Measurements from ENCODE around the gene MAST2. TPM values are rescaled to one million over a fixed set of nuclear protein-coding genes. Genes with fewer than 3 reads are reported as not detected.

The MAST2 gene
- total and polyA plus RNA-seq, 9 of the 15 experiments (the other 6 are each of a cell fraction or from before 2014, with no cell fraction given) = 0.73 to 32.0 (median 17.8) TPM

DNA sequence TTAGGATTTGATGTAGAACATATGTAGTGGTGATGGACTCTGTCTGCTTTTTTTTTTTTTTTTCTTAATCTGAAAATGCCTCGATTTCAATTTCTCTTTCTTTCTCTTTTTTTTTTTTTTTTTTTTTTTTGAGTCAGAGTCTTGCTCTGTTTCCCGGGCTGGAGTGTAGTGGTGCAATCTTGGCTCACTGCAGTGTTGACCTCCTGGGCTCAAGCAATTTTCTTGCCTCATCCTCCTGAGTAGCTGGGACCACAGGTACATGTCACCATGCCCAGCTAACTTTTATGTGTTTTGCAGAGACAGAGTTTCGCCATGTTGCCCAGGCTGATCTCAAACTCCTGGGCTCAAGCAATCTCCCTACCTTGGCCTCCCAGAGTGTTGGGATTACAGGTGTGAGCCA is 17.4 kb downstream of the MAST2 start:
- ChIA-PET CTCF (ENCODE audit: low intra/inter-chr PET ratio) (no interaction called here), POLR2A (interaction anchor here (0.7 to 1.0 kb wide), 4 partner anchors 18 to 226 kb away, joined by 3 to 5 read pairs (median 4); partner anchors contain the start of gene MAST2)
- Histone ChIP-seq H3K9ac (ENCODE audit: insufficient read depth in 1 of 2, low read depth in 2 of 2, low read length in 2 of 2) (no peak overlapping the region), H3K4me1 (replicated peaks in 1 of 2; ENCODE audit: control insufficient read depth in 2 of 2, insufficient read depth in 2 of 2, low read length in 2 of 2) (no peaks in the 10 kb centered on the region), H3K79me2 (ENCODE audit: control insufficient read depth, insufficient read depth, low read length) (peaks cover 30% of the 10 kb centered on the region), H3K4me3 (no peak overlapping the region), H4K20me1 (replicated peaks; ENCODE audit: control insufficient read depth, insufficient read depth, low read length) (no peaks in the 10 kb centered on the region), H3K36me3 (ENCODE audit: control insufficient read depth, insufficient read depth, low read length) (peaks cover 23% of the 10 kb centered on the region; the same call in 1 of the 3 replicates), H3K9me1 (ENCODE audit: control insufficient read depth, insufficient read depth, low read length) (no peaks in the 10 kb centered on the region), H3K27ac (ENCODE audit: extremely low read depth, low read depth, low read length) (no peak overlapping the region), H3K27me3 (ENCODE audit: control insufficient read depth in 2 of 2, insufficient read depth in 2 of 2, low read length in 2 of 2) (no peaks in the 10 kb centered on the region), H3K9me3 (replicated peaks; ENCODE audit: control insufficient read depth, insufficient read depth, low read depth, low read length) (0 out of 2 replicates have a peak, but pooled peaks cover 1% of the 10 kb centered on the region), H3K4me2 (ENCODE audit: insufficient read depth, low read length) (no peak overlapping the region), H2AFZ (ENCODE audit: low read depth, low read length) (no peak overlapping the region)
- intact Hi-C loops (cut with micrococcal nuclease) (no loop called here), in situ Hi-C loops (cut with MboI) (no loop called here)
- no peak; the same call in 2 of the 3 replicates for ATAC-seq
- FAIRE-seq = no peak
- DNase-seq (ENCODE audit: extremely low read depth in 1 of 4, low spot score in 3 of 4) = no peak
- whole genome bisulfite sequencing (ENCODE audit: insufficient coverage, low coverage, missing lambda C conversion rate) = 83% methylated on average over 2 of the region's 3 CpGs
- no peak for TF ChIP-seq ZNF668 (CRISPR knock-in tag; IDR thresholded peaks at IDR 0.05)
- no peak for TF ChIP-seq NEUROD1 (IDR thresholded peaks at IDR 0.05; ENCODE audit: borderline replicate concordance, low read depth, low read length, partially characterized antibody)
- TF ChIP-seq, protein P1, sequence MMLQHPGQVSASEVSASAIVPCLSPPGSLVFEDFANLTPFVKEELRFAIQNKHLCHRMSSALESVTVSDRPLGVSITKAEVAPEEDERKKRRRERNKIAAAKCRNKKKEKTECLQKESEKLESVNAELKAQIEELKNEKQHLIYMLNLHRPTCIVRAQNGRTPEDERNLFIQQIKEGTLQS (IDR thresholded peaks at IDR 0.05) = no peak
- TF ChIP-seq, protein P1 (CRISPR knock-in tag; conservative IDR thresholded peaks at IDR 0.05) = no peak
- no peak for TF ChIP-seq HOXB6 (CRISPR knock-in tag; IDR thresholded peaks at IDR 0.05; ENCODE audit: borderline replicate concordance)
- no peak for TF ChIP-seq NFIC (IDR thresholded peaks at IDR 0.05)
- TF ChIP-seq ZNF212 (CRISPR knock-in tag; IDR thresholded peaks at IDR 0.05) = no peak
- TF ChIP-seq, protein P2, sequence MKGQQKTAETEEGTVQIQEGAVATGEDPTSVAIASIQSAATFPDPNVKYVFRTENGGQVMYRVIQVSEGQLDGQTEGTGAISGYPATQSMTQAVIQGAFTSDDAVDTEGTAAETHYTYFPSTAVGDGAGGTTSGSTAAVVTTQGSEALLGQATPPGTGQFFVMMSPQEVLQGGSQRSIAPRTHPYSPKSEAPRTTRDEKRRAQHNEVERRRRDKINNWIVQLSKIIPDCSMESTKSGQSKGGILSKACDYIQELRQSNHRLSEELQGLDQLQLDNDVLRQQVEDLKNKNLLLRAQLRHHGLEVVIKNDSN (CRISPR knock-in tag; IDR thresholded peaks at IDR 0.05) = no peak
- no peak for TF ChIP-seq SMARCA4 (IDR thresholded peaks at IDR 0.05)
- no peak for TF ChIP-seq ZNF274 (IDR thresholded peaks at IDR 0.05; ENCODE audit: borderline replicate concordance, low read depth, low read length)
- BruUV-seq (replicated peaks) = no TSS peak
